HCT116 (cell line): ENCODE data around the gene CFAP61. TPM values are rescaled to one million over a fixed set of nuclear protein-coding genes. Genes with fewer than 3 reads are reported as not detected.

ENCODE experiments used
- ATAC-seq: fragments of 200-7000 bp; cut with Tn5 transposase; 2 replicates; pipeline ENCODE4 v1.9.1; 2020; ENCODE audit warnings: mild to moderate bottlenecking, moderate library complexity
- BruUV-seq: library from RNA; stranded (reverse); fragments of 400-500 nt; replicated peaks from 2 replicates; lab custom pipeline; 2021; lab: Mats Ljungman, UMichigan
- CTCF ChIA-PET: fragments of 300-600 bp; sonication (Branson Sonifier 250); formaldehyde crosslinking; loops from one replicate; lab custom pipeline; 2021; ENCODE audit warnings: antibody characterized with exemption; lab: Charles Lee
- POLR2A ChIA-PET: fragments of 300-600, 350-600 bp; sonication (Branson Sonifier 250); formaldehyde crosslinking; loops from one replicate; lab custom pipeline; 2021; ENCODE audit warnings: antibody characterized with exemption; lab: Charles Lee
- RAD21 ChIA-PET, 2 experiments: fragments of 300-600 bp; sonication (Branson Sonifier 250); formaldehyde crosslinking; loops; one replicate each; lab custom pipeline; 2023; ENCODE audit warnings: low total read pairs in 2 of 2; ENCODE audit not compliant: uncharacterized antibody in 2 of 2, unreplicated experiment in 2 of 2, low non-redundant PET in 1 of 2; lab: Charles Lee
- DNase-seq: peaks from one replicate; pipeline ENCODE4 v3.0.0-alpha.2; 2010; ENCODE audit warnings: low read depth, low spot score
- H2AFZ ChIP-seq: fragments of 200-600 bp; shearing (Covaris generic), sonication (generic); 2 replicates; pipeline ENCODE4 v1.6.1; 2017; ENCODE audit warnings: low read depth, mixed run types, mixed read lengths, antibody characterized with exemption, low read length; ENCODE audit not compliant: poor library complexity, severe bottlenecking
- H3K27ac ChIP-seq: 2 replicates; pipeline ENCODE4 v1.5.1; 2012; ENCODE audit warnings: low read depth, low read length
- H3K27me3 ChIP-seq: fragments of 200-600 bp; sonication (generic); 2 replicates; pipeline ENCODE4 v1.6.1; 2016; ENCODE audit warnings: mixed run types, low read length, mixed read lengths; ENCODE audit not compliant: insufficient read depth
- H3K36me3 ChIP-seq, 2 experiments: fragments of 200-500 bp in 1 of 2; fragments of 200-600 bp in 1 of 2; sonication (Bioruptor generic) in 1 of 2; sonication (generic) in 1 of 2; 2 replicates each; pipeline versions ENCODE4 v1.5.1 to v1.6.1; 2014 to 2016; ENCODE audit warnings: low read length in 2 of 2, inconsistent platforms in 1 of 2, mixed read lengths in 1 of 2, mixed run types in 1 of 2; ENCODE audit not compliant: insufficient read depth in 2 of 2, control insufficient read depth in 1 of 2
- H3K4me1 ChIP-seq, 2 experiments: fragments of 200-600 bp in 1 of 2; sonication (generic) in 1 of 2; 2 replicates each; pipeline versions ENCODE4 v1.5.1 to v1.6.1; 2012 to 2017; ENCODE audit warnings: low read length in 2 of 2, inconsistent platforms in 1 of 2, mild to moderate bottlenecking in 1 of 2, mixed read lengths in 1 of 2, mixed run types in 1 of 2, moderate library complexity in 1 of 2; ENCODE audit not compliant: insufficient read depth in 2 of 2, control insufficient read depth in 1 of 2
- H3K4me2 ChIP-seq: fragments of 200-600 bp; sonication (generic); 2 replicates; pipeline ENCODE4 v1.6.1; 2017; ENCODE audit warnings: mixed run types, low read length, mixed read lengths
- H3K4me3 ChIP-seq, 2 experiments: fragments of 200-600 bp in 1 of 2; sonication (generic) in 1 of 2; replicated peaks in 1 of 2; 2 replicates each; pipeline ENCODE4 v1.5.1; 2011 to 2016; ENCODE audit warnings: low read length in 2 of 2, control low read depth in 1 of 2, low read depth in 1 of 2, mild to moderate bottlenecking in 1 of 2, mixed read lengths in 1 of 2, mixed run types in 1 of 2
- H3K79me2 ChIP-seq: fragments of 200-600 bp; sonication (generic); 2 replicates; pipeline ENCODE4 v1.6.1; 2017; ENCODE audit warnings: mild to moderate bottlenecking, mixed run types, low read length, moderate library complexity, mixed read lengths; ENCODE audit not compliant: insufficient read depth
- H3K9ac ChIP-seq: fragments of 200-600 bp; sonication (generic); 2 replicates; pipeline ENCODE4 v1.6.1; 2016; ENCODE audit warnings: low read length, mixed read lengths
- H3K9me2 ChIP-seq: fragments of 200-600 bp; sonication (generic), shearing (Covaris generic); 2 replicates; pipeline ENCODE4 v1.6.1; 2017; ENCODE audit warnings: mixed run types, mild to moderate bottlenecking, moderate library complexity; ENCODE audit not compliant: insufficient read depth
- H3K9me3 ChIP-seq, 2 experiments: fragments of 200-500 bp in 1 of 2; fragments of 200-600 bp in 1 of 2; sonication (Bioruptor generic) in 1 of 2; sonication (generic) in 1 of 2; 2 replicates each; pipeline ENCODE4 v1.6.1; 2014 to 2017; ENCODE audit warnings: low read length in 2 of 2, mixed read lengths in 2 of 2, inconsistent platforms in 1 of 2, low read depth in 1 of 2, mild to moderate bottlenecking in 1 of 2, mixed run types in 1 of 2, moderate library complexity in 1 of 2; ENCODE audit not compliant: control insufficient read depth in 1 of 2, insufficient read depth in 1 of 2
- H4K20me1 ChIP-seq: fragments of 200-600 bp; sonication (generic), shearing (Covaris generic); 2 replicates; pipeline ENCODE4 v1.6.1; 2017; ENCODE audit warnings: mixed run types, mild to moderate bottlenecking, moderate library complexity; ENCODE audit not compliant: insufficient read depth
- CBX3 ChIP-seq: IDR thresholded peaks from 2 replicates; pipeline ENCODE4 v1.6.1; 2012; ENCODE audit warnings: low read depth
- ELF1 ChIP-seq: IDR thresholded peaks from 2 replicates; pipeline ENCODE4 v1.6.1; 2012; ENCODE audit warnings: low read depth, borderline replicate concordance
- FOSL1 ChIP-seq: IDR thresholded peaks from 2 replicates; pipeline ENCODE4 v1.6.1; 2012; ENCODE audit warnings: low read depth
- MAX ChIP-seq: IDR thresholded peaks from 2 replicates; pipeline ENCODE4 v1.6.1; 2012
- POLR2AphosphoS5 ChIP-seq: IDR thresholded peaks from 2 replicates; pipeline ENCODE4 v1.6.1; 2011; ENCODE audit warnings: mild to moderate bottlenecking, low read depth, low read length, moderate library complexity
- RAD21 ChIP-seq: IDR thresholded peaks from 2 replicates; pipeline ENCODE4 v1.6.1; 2012; ENCODE audit warnings: low read depth, mild to moderate bottlenecking
- YY1 ChIP-seq: IDR thresholded peaks from 2 replicates; pipeline ENCODE4 v1.6.1; 2011; ENCODE audit warnings: low read length, low read depth, moderate library complexity, mild to moderate bottlenecking; ENCODE audit not compliant: insufficient replicate concordance; ENCODE audit errors: extremely low read depth
- ZNF274 ChIP-seq: fragments of 200-500 bp; sonication (Bioruptor generic); IDR thresholded peaks from 2 replicates; pipeline ENCODE4 v1.6.1; 2014; ENCODE audit warnings: mild to moderate bottlenecking, low read depth, low read length, inconsistent platforms
- intact Hi-C: fragments of 100-400 bp; cut with micrococcal nuclease; formaldehyde crosslinking; loops from 2 replicates; pipeline ENCODE4 v1.10.0; 2022
- total RNA-seq: library from RNA; stranded (reverse); gene quantifications from one replicate; pipeline ENCODE4 v1.2.1, GENCODE V29; 2021; ENCODE audit not compliant: unreplicated experiment

The CFAP61 gene
- total RNA-seq, 1 experiment from 2014 or later, result 1.7 TPM

DNA sequence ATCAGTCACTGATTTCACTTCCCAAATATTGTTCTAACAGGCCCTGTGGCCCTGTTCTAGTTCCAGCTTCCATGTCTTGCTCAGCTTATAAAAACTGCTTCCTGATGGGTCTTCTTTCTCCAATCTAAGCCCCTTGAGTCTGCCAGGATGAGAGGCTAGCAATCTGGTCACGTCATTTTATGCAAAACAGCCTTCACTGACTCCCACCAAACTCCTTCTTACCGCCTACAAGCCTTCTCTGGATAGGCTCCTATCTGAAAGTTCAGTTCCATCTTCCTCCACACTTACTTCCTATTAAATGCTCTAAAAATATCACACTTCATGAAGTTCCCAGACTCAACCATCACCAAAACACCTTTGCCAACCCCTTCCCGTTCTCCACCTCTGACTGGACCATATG lies 15.6 kb upstream of the CFAP61 start:
- Histone ChIP-seq H3K27me3 (no peaks in the 10 kb centered on the region), H3K9me3 (no peaks in the 10 kb centered on the region), H3K79me2 (peaks cover 15% of the 10 kb centered on the region), H3K4me3 (no peak overlapping the region), H3K4me1 (no peaks in the 10 kb centered on the region), H3K4me2 (no peak overlapping the region), H4K20me1 (peaks cover 7% of the 10 kb centered on the region; the same call in 1 of the 2 replicates), H2AFZ (no peak overlapping the region), H3K27ac (no peak overlapping the region), H3K36me3 (peaks cover 55 to 77% of the 10 kb centered on the region in 2 experiments), H3K9me2 (no peaks in the 10 kb centered on the region), H3K9ac (no peak overlapping the region)
- DNase-seq (no peak), ATAC-seq (no peak)
- RAD21 ChIA-PET, result no interaction called here
- intact Hi-C loops, result no loop called here
- TF ChIP-seq ELF1 (no peak), FOSL1 (no peak), POLR2AphosphoS5 (no peak), MAX (no peak)
- POLR2A ChIA-PET, result no interaction called here
- CTCF ChIA-PET, result no interaction called here
- BruUV-seq, result no TSS peak

GRCh38 chr20:20037960-20038359 lies 14.4 kb upstream of the CFAP61 start:
- Histone ChIP-seq H2AFZ (no peak overlapping the region), H3K27me3 (no peaks in the 10 kb centered on the region), H3K36me3 (peaks cover 55 to 74% of the 10 kb centered on the region in 2 experiments), H3K9me3 (no peaks in the 10 kb centered on the region), H3K4me2 (no peak overlapping the region), H3K27ac (no peak overlapping the region), H3K9me2 (no peaks in the 10 kb centered on the region), H4K20me1 (no peaks in the 10 kb centered on the region; the same call in 1 of the 2 replicates), H3K4me3 (no peak overlapping the region), H3K4me1 (no peaks in the 10 kb centered on the region), H3K9ac (no peak overlapping the region), H3K79me2 (peaks cover 5% of the 10 kb centered on the region; the same call in 1 of the 2 replicates)
- ATAC-seq (no peak), DNase-seq (no peak)
- RAD21 ChIA-PET, result no interaction called here
- CTCF ChIA-PET, result no interaction called here
- POLR2A ChIA-PET, result no interaction called here
- no TSS peak for BruUV-seq
- intact Hi-C loops, result no loop called here
- no peak for TF ChIP-seq RAD21
- TF ChIP-seq ZNF274, result no peak
- no peak for TF ChIP-seq YY1
- TF ChIP-seq CBX3, result no peak
